ENCODE data around the gene PDE7B.

- TF ChIP-seq EZH2 (IDR thresholded peaks at IDR 0.05; ENCODE audit: insufficient read depth, poor library complexity, severe bottlenecking): no peak
- no peak for TF ChIP-seq EZH2phosphoT487 (IDR thresholded peaks at IDR 0.05; ENCODE audit: insufficient read depth, low read depth)
Observed at GRCh38 chr6:135953818-135954217, 102.3 kb downstream of the PDE7B start.
